ENCODE data around the gene PPP1R16B. TPM values are rescaled to one million over a fixed set of nuclear protein-coding genes. Genes with fewer than 3 reads are reported as not detected.

The PPP1R16B gene
- polyA plus RNA-seq, 1 donor from 2014 or later: 1.9 TPM

DNA sequence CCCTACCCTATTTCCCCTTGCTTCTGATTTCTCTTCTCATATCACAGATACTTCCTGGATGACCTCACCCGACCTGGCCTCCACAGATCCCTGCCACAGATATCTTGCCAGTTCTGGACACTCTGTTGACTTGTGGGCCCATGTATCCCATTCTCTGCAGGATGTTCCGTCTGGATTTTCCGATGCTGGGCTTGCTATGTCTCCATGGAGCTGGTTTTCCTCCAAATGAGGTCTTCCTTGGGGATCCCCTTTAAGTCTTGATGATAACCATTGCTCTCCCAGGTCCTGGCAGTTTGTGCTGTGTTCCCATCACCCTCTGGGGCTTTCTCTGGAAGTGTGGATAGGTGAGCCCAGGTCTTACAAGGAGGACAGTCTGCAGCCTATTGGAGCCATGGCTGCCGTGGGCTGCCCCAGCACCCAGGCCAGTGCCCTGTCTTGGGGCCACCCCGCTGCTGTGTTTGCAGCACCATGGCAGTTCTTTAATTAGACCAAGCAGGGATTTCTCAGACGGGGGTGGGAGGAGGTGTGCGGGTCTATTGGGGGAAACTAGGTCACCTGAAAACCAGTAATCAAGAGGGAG is 23.9 kb downstream of the PPP1R16B start:
- Histone ChIP-seq H3K36me3 (ENCODE audit: insufficient read depth, low read length) (no peaks in the 10 kb centered on the region), H3K27ac (ENCODE audit: low read length) (no peak overlapping the region)

DNA sequence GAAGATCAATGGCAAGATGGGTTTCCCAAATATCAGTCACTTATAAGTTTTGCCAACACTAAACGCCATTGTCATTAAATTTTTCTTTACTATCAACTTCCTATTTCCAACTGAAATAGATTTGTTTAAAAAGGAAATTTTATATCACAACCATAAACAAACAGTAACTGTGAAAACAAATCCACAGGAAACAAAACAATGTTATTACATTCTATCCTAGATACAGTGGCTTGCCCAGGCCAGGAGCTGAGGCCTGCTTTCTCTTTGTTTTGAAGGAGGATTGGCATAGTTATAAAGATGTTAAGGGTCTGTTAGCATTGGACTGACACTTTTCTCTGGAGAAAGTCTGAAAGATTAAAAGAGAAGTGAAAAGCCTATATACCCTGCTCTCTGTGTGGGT is 24.9 kb downstream of the PPP1R16B start:
- H3K27ac ChIP-seq (ENCODE audit: low read length): no peak overlapping the region
- no peaks in the 10 kb centered on the region for H3K36me3 ChIP-seq (ENCODE audit: insufficient read depth, low read length)
- H2AFZ ChIP-seq (ENCODE audit: low read depth, low read length): no peak overlapping the region
- no peak overlapping the region for H3K9ac ChIP-seq (ENCODE audit: low read length)
- H3K27me3 ChIP-seq (ENCODE audit: insufficient read depth, low read depth, low read length): no peaks in the 10 kb centered on the region
- no peak overlapping the region for H3K4me2 ChIP-seq (ENCODE audit: low read length)
- TF ChIP-seq, protein P1, sequence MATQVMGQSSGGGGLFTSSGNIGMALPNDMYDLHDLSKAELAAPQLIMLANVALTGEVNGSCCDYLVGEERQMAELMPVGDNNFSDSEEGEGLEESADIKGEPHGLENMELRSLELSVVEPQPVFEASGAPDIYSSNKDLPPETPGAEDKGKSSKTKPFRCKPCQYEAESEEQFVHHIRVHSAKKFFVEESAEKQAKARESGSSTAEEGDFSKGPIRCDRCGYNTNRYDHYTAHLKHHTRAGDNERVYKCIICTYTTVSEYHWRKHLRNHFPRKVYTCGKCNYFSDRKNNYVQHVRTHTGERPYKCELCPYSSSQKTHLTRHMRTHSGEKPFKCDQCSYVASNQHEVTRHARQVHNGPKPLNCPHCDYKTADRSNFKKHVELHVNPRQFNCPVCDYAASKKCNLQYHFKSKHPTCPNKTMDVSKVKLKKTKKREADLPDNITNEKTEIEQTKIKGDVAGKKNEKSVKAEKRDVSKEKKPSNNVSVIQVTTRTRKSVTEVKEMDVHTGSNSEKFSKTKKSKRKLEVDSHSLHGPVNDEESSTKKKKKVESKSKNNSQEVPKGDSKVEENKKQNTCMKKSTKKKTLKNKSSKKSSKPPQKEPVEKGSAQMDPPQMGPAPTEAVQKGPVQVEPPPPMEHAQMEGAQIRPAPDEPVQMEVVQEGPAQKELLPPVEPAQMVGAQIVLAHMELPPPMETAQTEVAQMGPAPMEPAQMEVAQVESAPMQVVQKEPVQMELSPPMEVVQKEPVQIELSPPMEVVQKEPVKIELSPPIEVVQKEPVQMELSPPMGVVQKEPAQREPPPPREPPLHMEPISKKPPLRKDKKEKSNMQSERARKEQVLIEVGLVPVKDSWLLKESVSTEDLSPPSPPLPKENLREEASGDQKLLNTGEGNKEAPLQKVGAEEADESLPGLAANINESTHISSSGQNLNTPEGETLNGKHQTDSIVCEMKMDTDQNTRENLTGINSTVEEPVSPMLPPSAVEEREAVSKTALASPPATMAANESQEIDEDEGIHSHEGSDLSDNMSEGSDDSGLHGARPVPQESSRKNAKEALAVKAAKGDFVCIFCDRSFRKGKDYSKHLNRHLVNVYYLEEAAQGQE (IDR thresholded peaks at IDR 0.05; ENCODE audit: borderline replicate concordance): no peak
- TF ChIP-seq MXI1 (conservative IDR thresholded peaks at IDR 0.05; ENCODE audit: poor library complexity, severe bottlenecking) (no peak), EZH2 (IDR thresholded peaks at IDR 0.05; ENCODE audit: borderline replicate concordance, insufficient read depth, low read length, poor library complexity, severe bottlenecking) (no peak), RAD21 (conservative IDR thresholded peaks at IDR 0.05) (no peak), EP300 (conservative IDR thresholded peaks at IDR 0.05; ENCODE audit: poor library complexity, severe bottlenecking) (no peak), TAF1 (IDR thresholded peaks at IDR 0.05; ENCODE audit: low read depth) (no peak), POLR2AphosphoS5 (IDR thresholded peaks at IDR 0.05) (no peak), SMC3 (conservative IDR thresholded peaks at IDR 0.05; ENCODE audit: poor library complexity) (no peak)
- TF ChIP-seq, protein P2, sequence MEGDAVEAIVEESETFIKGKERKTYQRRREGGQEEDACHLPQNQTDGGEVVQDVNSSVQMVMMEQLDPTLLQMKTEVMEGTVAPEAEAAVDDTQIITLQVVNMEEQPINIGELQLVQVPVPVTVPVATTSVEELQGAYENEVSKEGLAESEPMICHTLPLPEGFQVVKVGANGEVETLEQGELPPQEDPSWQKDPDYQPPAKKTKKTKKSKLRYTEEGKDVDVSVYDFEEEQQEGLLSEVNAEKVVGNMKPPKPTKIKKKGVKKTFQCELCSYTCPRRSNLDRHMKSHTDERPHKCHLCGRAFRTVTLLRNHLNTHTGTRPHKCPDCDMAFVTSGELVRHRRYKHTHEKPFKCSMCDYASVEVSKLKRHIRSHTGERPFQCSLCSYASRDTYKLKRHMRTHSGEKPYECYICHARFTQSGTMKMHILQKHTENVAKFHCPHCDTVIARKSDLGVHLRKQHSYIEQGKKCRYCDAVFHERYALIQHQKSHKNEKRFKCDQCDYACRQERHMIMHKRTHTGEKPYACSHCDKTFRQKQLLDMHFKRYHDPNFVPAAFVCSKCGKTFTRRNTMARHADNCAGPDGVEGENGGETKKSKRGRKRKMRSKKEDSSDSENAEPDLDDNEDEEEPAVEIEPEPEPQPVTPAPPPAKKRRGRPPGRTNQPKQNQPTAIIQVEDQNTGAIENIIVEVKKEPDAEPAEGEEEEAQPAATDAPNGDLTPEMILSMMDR (IDR thresholded peaks at IDR 0.05; ENCODE audit: poor library complexity, severe bottlenecking): no peak
- H4K20me1 ChIP-seq (ENCODE audit: insufficient read depth): no peaks in the 10 kb centered on the region
- H3K79me2 ChIP-seq (replicated peaks; ENCODE audit: insufficient read depth, low read length): no peaks in the 10 kb centered on the region
- H3F3A ChIP-seq (ENCODE audit: insufficient read depth, low read length, poor library complexity, severe bottlenecking): no peaks in the 10 kb centered on the region
- no peak overlapping the region for H3K4me3 ChIP-seq (ENCODE audit: low read length)
- no peaks in the 10 kb centered on the region for H3K9me2 ChIP-seq (ENCODE audit: insufficient read depth, low read length)
- no peaks in the 10 kb centered on the region for H3K9me3 ChIP-seq (ENCODE audit: low read length)

More for the DNA sequence above, 23.9 kb downstream of the PPP1R16B start:
- Histone ChIP-seq H2AFZ (ENCODE audit: low read depth, low read length) (no peak overlapping the region), H3K27me3 (ENCODE audit: insufficient read depth, low read depth, low read length) (no peaks in the 10 kb centered on the region), H3K9me2 (ENCODE audit: insufficient read depth, low read length) (no peaks in the 10 kb centered on the region), H3F3A (ENCODE audit: insufficient read depth, low read length, poor library complexity, severe bottlenecking) (no peaks in the 10 kb centered on the region), H4K20me1 (ENCODE audit: insufficient read depth) (no peaks in the 10 kb centered on the region), H3K9ac (ENCODE audit: low read length) (no peak overlapping the region), H3K79me2 (replicated peaks; ENCODE audit: insufficient read depth, low read length) (no peaks in the 10 kb centered on the region), H3K4me3 (ENCODE audit: low read length) (no peak overlapping the region), H3K9me3 (ENCODE audit: low read length) (no peaks in the 10 kb centered on the region), H3K4me2 (ENCODE audit: low read length) (no peak overlapping the region)
- TF ChIP-seq SMC3 (conservative IDR thresholded peaks at IDR 0.05; ENCODE audit: poor library complexity) (no peak), EZH2 (IDR thresholded peaks at IDR 0.05; ENCODE audit: borderline replicate concordance, insufficient read depth, low read length, poor library complexity, severe bottlenecking) (no peak), MXI1 (conservative IDR thresholded peaks at IDR 0.05; ENCODE audit: poor library complexity, severe bottlenecking) (no peak), RAD21 (conservative IDR thresholded peaks at IDR 0.05) (no peak), POLR2AphosphoS5 (IDR thresholded peaks at IDR 0.05) (no peak), EP300 (conservative IDR thresholded peaks at IDR 0.05; ENCODE audit: poor library complexity, severe bottlenecking) (no peak), TAF1 (IDR thresholded peaks at IDR 0.05; ENCODE audit: low read depth) (no peak)
- TF ChIP-seq, protein P2 (IDR thresholded peaks at IDR 0.05; ENCODE audit: poor library complexity, severe bottlenecking): no peak
- TF ChIP-seq, protein P1 (IDR thresholded peaks at IDR 0.05; ENCODE audit: borderline replicate concordance): no peak
